NCI-H187 (cell line): ENCODE data around the gene OR4D9.

Source experiments
- DNase-seq, 2 experiments: peaks; one replicate each; lab custom pipeline; 2025; lab: John Stamatoyannopoulos, UW

OR4D9 gene

GRCh38 chr11:59550842-59551658 lies 39.7 kb downstream of the OR4D9 start:
- DNase-seq = peak; percentile 70 to 85

DNA sequence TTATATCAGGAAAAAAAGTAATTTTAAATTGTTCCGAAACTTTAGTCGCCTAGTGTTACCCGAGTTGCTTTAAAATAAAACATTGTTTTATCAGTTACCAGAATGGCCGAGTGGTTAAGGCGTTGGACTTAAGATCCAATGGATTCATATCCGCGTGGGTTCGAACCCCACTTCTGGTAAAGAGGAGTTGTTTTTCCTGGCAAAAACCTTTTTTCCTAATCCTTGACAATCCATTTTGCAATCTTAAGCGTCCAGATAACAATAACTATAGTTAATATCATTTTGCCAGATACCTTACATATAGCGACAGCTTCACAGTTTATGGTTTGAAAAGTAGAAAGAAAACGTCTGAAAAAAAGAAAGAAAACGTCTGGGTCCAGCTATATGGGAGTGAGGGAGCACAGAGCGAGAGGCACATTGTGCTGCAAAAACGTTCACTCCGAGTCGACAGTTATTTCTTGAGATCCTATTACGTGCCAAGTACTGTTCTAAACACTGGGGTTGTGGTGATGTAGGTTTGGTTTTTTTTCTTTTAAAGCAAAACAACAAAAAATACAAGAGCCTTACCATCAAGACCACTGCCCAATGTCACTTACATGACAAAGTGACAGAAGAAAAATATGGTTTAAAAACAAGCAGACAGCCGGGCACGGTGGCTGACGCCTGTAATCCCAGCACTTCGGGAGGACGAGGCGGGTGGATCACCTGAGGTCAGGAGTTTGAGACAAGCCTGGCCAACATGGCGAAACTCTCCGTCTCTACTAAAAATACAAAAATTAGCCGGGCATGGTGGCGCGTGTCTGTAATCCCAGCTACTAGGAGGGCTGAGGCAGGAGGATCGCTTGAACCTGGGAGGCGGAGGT lies 40.6 kb downstream of the OR4D9 start:
- no peak for DNase-seq

GRCh38 chr11:59552844-59553243 lies 41.5 kb downstream of the OR4D9 start:
- no peak for DNase-seq

GRCh38 chr11:59553323-59553722 lies 42.0 kb downstream of the OR4D9 start:
- DNase-seq = no peak

DNA sequence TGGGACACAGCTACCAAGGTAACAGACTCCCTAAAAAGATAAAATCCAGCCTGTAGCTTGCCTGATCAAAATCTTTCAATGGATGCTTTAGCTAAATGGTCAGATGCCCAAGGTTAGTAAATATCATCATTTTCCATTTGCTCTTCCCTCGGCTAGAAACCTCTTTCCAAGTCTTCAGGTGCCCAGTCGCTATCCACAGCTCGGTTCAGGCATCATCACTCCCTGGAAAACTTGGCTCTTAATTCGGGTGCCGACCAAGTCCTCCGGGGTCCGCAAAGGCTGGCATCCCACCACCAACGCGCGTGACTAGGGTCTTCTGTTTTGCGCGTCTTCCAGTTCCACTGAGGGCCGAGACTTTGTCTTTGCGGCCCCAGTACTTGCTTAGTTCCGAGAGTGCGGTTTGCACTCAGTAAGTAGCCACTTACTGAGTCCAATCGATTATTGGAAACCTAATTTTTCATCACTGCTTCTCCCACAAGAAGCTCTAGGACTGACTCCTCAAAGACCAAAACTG lies 44.3 kb downstream of the OR4D9 start:
- DNase-seq = no peak

DNA sequence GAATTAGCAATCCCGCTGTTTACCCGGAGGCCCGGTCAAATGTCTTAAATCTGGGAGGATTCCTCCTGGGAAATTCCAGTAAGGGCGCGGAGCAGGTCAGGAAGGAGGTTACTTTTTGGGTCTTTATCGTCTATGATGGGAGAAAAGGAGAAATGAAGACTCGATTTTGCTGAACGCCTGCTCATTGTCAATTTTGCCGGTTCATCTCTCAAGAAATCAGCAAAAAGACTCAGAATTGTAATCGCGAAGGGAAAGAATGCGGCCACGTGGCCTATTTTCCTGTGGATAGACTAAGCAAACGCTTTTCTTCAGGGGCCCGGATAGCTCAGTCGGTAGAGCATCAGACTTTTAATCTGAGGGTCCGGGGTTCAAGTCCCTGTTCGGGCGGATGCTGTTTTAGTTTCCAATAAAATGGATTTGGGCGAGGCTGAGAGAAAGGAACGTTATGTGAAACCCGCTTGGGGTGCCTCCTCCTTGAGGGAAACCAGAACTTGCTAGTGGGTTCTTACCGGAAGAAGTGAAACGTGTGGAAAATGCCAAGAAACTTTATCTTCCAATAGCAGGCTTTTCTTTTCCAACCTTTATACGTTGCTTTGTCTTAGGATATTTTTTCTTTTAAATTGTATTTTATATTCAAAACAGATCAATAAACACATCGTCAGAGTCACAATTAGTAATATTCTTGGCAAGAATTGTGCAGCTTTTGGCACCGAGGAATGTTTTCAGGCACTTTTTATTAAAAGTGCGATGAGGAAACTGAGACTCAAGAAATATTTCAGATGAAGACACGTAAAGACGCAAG lies 45.0 kb downstream of the OR4D9 start:
- no peak for DNase-seq

DNA sequence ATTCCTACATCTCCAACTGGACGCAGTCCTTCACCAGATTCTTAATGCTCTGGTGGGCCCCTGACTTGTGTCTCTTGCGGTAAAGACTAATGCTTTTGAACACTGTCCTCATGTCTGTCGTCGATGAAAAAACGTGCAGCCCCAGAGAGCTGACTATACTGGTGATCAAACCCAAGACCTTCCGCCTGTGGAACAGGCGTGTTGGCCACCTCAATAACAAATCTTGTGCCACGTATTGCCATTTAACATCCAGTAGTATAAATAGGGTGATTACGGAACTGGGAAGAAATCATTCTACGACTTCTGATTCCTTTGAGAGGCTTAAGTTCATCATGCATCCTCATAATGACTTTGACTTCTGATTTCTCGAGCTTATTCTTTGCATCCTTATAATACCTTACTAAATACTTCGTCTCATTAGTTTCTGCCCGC lies 45.6 kb downstream of the OR4D9 start:
- DNase-seq = no peak

DNA sequence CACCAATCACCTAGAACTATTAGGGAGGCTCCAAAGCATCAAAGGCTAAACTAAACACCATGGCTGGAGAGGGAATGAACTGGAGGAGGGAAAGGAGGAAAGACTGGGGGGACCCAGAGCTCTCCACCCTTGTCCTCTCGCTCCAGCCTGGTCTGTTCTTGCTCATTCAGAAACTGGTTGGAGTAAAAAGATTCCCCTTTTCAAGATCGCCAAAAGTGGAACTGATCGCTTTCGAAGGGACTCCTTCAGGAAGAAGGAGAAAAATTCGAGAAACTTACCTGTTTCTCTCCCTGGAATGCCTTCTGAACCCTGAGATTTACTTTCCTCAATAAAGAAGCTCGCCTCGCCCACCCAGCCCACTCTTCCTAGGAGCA lies 46.9 kb downstream of the OR4D9 start:
- DNase-seq = no peak

DNA sequence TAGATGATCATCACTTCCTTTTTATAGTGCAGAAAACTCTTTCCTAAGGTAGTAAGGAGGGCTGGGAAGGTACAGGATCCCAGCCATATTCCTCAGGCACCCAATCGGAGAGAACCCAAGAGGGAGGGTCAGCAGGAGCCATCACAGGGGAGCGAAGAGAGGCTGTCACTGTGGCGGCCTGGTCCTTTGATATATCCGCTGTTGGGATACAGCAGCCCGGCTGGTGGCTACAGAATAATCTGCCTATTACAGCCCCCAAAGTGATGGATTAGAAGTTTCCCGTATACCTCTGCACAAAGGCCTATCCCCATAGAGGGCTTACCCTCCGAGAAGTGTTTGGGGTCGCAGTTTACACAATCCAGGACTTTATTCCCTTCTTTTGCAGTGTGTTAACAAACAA lies 48.5 kb downstream of the OR4D9 start:
- no peak for DNase-seq

DNA sequence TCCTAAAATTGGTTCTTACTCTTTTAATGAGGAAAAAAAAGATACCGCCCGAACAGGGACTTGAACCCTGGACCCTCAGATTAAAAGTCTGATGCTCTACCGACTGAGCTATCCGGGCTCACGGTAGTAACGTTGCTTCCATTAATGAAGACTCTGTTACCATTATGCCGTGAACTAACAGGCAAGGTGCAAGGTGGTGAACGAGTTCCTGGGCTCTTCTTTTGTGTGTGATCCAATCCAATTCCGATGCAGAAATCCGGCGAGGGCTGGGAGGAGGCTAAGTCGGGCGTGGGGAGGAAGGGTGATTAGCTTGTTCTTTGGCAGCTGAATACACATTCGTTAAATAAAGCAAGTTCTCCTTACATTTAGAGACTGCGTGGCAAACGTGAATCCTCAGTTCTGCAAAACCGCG lies 49.0 kb downstream of the OR4D9 start:
- DNase-seq = peak; percentile 33 to 39

GRCh38 chr11:59560702-59561473 lies 49.5 kb downstream of the OR4D9 start:
- DNase-seq = peak; percentile 51 to 69

- no peak for DNase-seq
These were observed 51.0 kb downstream of the OR4D9 start for GRCh38 chr11:59562292-59562691.
